Ovary (tissue), 1 donor: ENCODE results near the gene SNRPD3.

ENCODE experiments used
- EP300 ChIP-seq: sonication (generic); formaldehyde crosslinking; IDR thresholded peaks from one replicate; pipeline ENCODE4 v1.6.1; 2017; ENCODE audit warnings: antibody characterized with exemption
- POLR2A ChIP-seq: fragments of 450-650 bp; IDR thresholded peaks from one replicate; pipeline ENCODE4 v1.6.1; 2017; ENCODE audit warnings: antibody characterized with exemption, mild to moderate bottlenecking, moderate library complexity

- TF ChIP-seq EP300 (no peak), POLR2A (no peak)
Observed at GRCh38 chr22:24514241-24515026, 41.4 kb upstream of the SNRPD3 start.
